Mononuclear cell (primary cell): ENCODE measurements around the gene MSANTD2. TPM values are rescaled to one million over a fixed set of nuclear protein-coding genes. Genes with fewer than 3 reads are reported as not detected.

Experiments
- H3K27me3 ChIP-seq: 2 replicates; pipeline ENCODE4 v1.6.0; 2011; ENCODE audit warnings: low read length, control low read depth; ENCODE audit not compliant: insufficient read depth
- H3K4me1 ChIP-seq: 2 replicates; pipeline ENCODE4 v1.5.1; 2011; ENCODE audit warnings: mild to moderate bottlenecking, low read length, control low read depth; ENCODE audit not compliant: insufficient read depth
- H3K4me3 ChIP-seq: 2 replicates; pipeline ENCODE4 v1.5.1; 2011; ENCODE audit warnings: mild to moderate bottlenecking, low read length, moderate library complexity
- H3K9me3 ChIP-seq: 2 replicates; pipeline ENCODE4 v1.5.1; 2011; ENCODE audit warnings: low read depth, mild to moderate bottlenecking, control low read depth, low read length
- total RNA-seq: library from RNA; depleted of rRNA; stranded (reverse); fragments of >200 nt; gene quantifications from one replicate; pipeline ENCODE4 v1.2.3, GENCODE V29; 2012

MSANTD2 gene
- total RNA-seq, 1 donor: 3.6 TPM

GRCh38 chr11:124756753-124757227 lies 43.4 kb downstream of the MSANTD2 start:
- Histone ChIP-seq H3K27me3 (peaks cover 33% of the 10 kb centered on the region), H3K4me1 (peaks cover 58% of the 10 kb centered on the region), H3K4me3 (no peak overlapping the region), H3K9me3 (no peaks in the 10 kb centered on the region)

GRCh38 chr11:124756033-124756752 lies 44.0 kb downstream of the MSANTD2 start:
- H3K4me1 ChIP-seq: peaks cover 52% of the 10 kb centered on the region
- no peaks in the 10 kb centered on the region for H3K9me3 ChIP-seq
- no peak overlapping the region for H3K4me3 ChIP-seq
- H3K27me3 ChIP-seq: peaks cover 27% of the 10 kb centered on the region

- H3K27me3 ChIP-seq: peaks cover 12% of the 10 kb centered on the region
- H3K4me1 ChIP-seq: peaks cover 43% of the 10 kb centered on the region
- H3K9me3 ChIP-seq: no peaks in the 10 kb centered on the region
- no peak overlapping the region for H3K4me3 ChIP-seq
These were observed 45.5 kb downstream of the MSANTD2 start for GRCh38 chr11:124754710-124755109.

GRCh38 chr11:124754309-124754708 lies 45.9 kb downstream of the MSANTD2 start:
- peaks cover 43% of the 10 kb centered on the region for H3K4me1 ChIP-seq
- no peaks in the 10 kb centered on the region for H3K9me3 ChIP-seq
- peaks cover 8% of the 10 kb centered on the region for H3K27me3 ChIP-seq
- H3K4me3 ChIP-seq: no peak overlapping the region

GRCh38 chr11:124753624-124754023 lies 46.6 kb downstream of the MSANTD2 start:
- H3K4me3 ChIP-seq: no peak overlapping the region
- H3K27me3 ChIP-seq: peaks cover 1% of the 10 kb centered on the region
- peaks cover 43% of the 10 kb centered on the region for H3K4me1 ChIP-seq
- H3K9me3 ChIP-seq: no peaks in the 10 kb centered on the region

GRCh38 chr11:124753205-124753604 lies 47.0 kb downstream of the MSANTD2 start:
- no peaks in the 10 kb centered on the region for H3K27me3 ChIP-seq
- peaks cover 43% of the 10 kb centered on the region for H3K4me1 ChIP-seq
- no peaks in the 10 kb centered on the region for H3K9me3 ChIP-seq

GRCh38 chr11:124752471-124753102 lies 47.6 kb downstream of the MSANTD2 start:
- Histone ChIP-seq H3K4me1 (peaks cover 38% of the 10 kb centered on the region), H3K27me3 (no peaks in the 10 kb centered on the region), H3K4me3 (no peak overlapping the region)

More at GRCh38 chr11:124753205-124753604, 47.0 kb downstream of the MSANTD2 start:
- no peak overlapping the region for H3K4me3 ChIP-seq

GRCh38 chr11:124751741-124752470 lies 48.3 kb downstream of the MSANTD2 start, which contains the start of gene VSIG2:
Gene VSIG2 (minus strand): TSS chr11:124752255. CDS start chr11:124752137, 118 bp downstream.
- Histone ChIP-seq H3K4me1 (peaks cover 42% of the 10 kb centered on the region), H3K9me3 (no peaks in the 10 kb centered on the region), H3K27me3 (no peaks in the 10 kb centered on the region), H3K4me3 (no peak within 1 kb of the TSS)

More at GRCh38 chr11:124752471-124753102, 47.6 kb downstream of the MSANTD2 start:
- no peaks in the 10 kb centered on the region for H3K9me3 ChIP-seq

GRCh38 chr11:124751391-124751740 lies 48.8 kb downstream of the MSANTD2 start:
- no peak overlapping the region for H3K4me3 ChIP-seq

GRCh38 chr11:124749912-124750311 lies 50.3 kb downstream of the MSANTD2 start:
- Histone ChIP-seq H3K4me1 (peaks cover 54% of the 10 kb centered on the region), H3K27me3 (no peaks in the 10 kb centered on the region), H3K4me3 (no peak overlapping the region), H3K9me3 (no peaks in the 10 kb centered on the region)

More at GRCh38 chr11:124751391-124751740, 48.8 kb downstream of the MSANTD2 start:
- Histone ChIP-seq H3K27me3 (no peaks in the 10 kb centered on the region), H3K9me3 (no peaks in the 10 kb centered on the region), H3K4me1 (peaks cover 43% of the 10 kb centered on the region)

GRCh38 chr11:124748481-124749343 lies 51.5 kb downstream of the MSANTD2 start:
- H3K4me1 ChIP-seq: peaks cover 54% of the 10 kb centered on the region
- H3K27me3 ChIP-seq: no peaks in the 10 kb centered on the region
- H3K4me3 ChIP-seq: no peak overlapping the region
- H3K9me3 ChIP-seq: no peaks in the 10 kb centered on the region

GRCh38 chr11:124748100-124748418 lies 52.1 kb downstream of the MSANTD2 start:
- no peaks in the 10 kb centered on the region for H3K9me3 ChIP-seq
- no peaks in the 10 kb centered on the region for H3K27me3 ChIP-seq
- peaks cover 52% of the 10 kb centered on the region for H3K4me1 ChIP-seq
- H3K4me3 ChIP-seq: no peak overlapping the region

- H3K27me3 ChIP-seq: no peaks in the 10 kb centered on the region
- H3K9me3 ChIP-seq: no peaks in the 10 kb centered on the region
- H3K4me1 ChIP-seq: peaks cover 48% of the 10 kb centered on the region
- H3K4me3 ChIP-seq: no peak overlapping the region
These were observed 52.7 kb downstream of the MSANTD2 start for GRCh38 chr11:124747406-124748099.

- Histone ChIP-seq H3K4me1 (peaks cover 49% of the 10 kb centered on the region), H3K4me3 (peak overlapping the region; percentile 65), H3K27me3 (no peaks in the 10 kb centered on the region), H3K9me3 (no peaks in the 10 kb centered on the region)
These were observed 53.5 kb downstream of the MSANTD2 start for GRCh38 chr11:124746621-124747243.
